CD4-positive, alpha-beta T cell (primary cell): ENCODE measurements around the gene E2F8. TPM values are rescaled to one million over a fixed set of nuclear protein-coding genes. Genes with fewer than 3 reads are reported as not detected.

Experiments
- ATAC-seq: fragments of 200-7000 bp; cut with Tn5 transposase; one replicate; pipeline ENCODE4 v1.10.0; 2022; ENCODE audit warnings: mild to moderate bottlenecking; ENCODE audit not compliant: poor library complexity
- CTCF ChIA-PET: fragments of 350-600 bp; sonication (Branson Sonifier 250); formaldehyde crosslinking; loops from one replicate; lab custom pipeline; 2021; ENCODE audit warnings: antibody characterized with exemption, inconsistent platforms; lab: Charles Lee
- POLR2A ChIA-PET: fragments of 350-600 bp; sonication (Branson Sonifier 250); formaldehyde crosslinking; loops from one replicate; lab custom pipeline; 2021; ENCODE audit warnings: antibody characterized with exemption, inconsistent platforms; lab: Charles Lee
- DNase-seq, 14 experiments: peaks; one replicate each; pipeline ENCODE4 v3.0.0-alpha.2; 2013 to 2020; ENCODE audit warnings: mixed read lengths in 2 of 14
- H3K27ac ChIP-seq, 2 donors: one replicate each; pipeline versions ENCODE4 v1.5.1 to v1.7.0; 2013; ENCODE audit warnings: low read length in 2 of 2, low read depth in 1 of 2, mild to moderate bottlenecking in 1 of 2
- H3K27me3 ChIP-seq, 2 experiments: 1 replicate in 1 of 2; 2 replicates in 1 of 2; pipeline versions ENCODE4 v1.6.1 to v1.7.0; 2013; ENCODE audit warnings: low read length in 2 of 2, control low read depth in 1 of 2, mild to moderate bottlenecking in 1 of 2, moderate library complexity in 1 of 2; ENCODE audit not compliant: insufficient read depth in 2 of 2, control insufficient read depth in 1 of 2
- H3K36me3 ChIP-seq: one replicate; pipeline ENCODE4 v1.6.1; 2013; ENCODE audit warnings: low read length, control low read depth; ENCODE audit not compliant: insufficient read depth
- H3K4me1 ChIP-seq: one replicate; pipeline ENCODE4 v1.6.1; 2013; ENCODE audit warnings: low read length, control low read depth; ENCODE audit not compliant: insufficient read depth
- H3K4me3 ChIP-seq: one replicate; pipeline ENCODE4 v1.5.1; 2013; ENCODE audit warnings: mild to moderate bottlenecking, low read length, moderate library complexity
- H3K9me3 ChIP-seq, 2 experiments: 1 replicate in 1 of 2; 2 replicates in 1 of 2; pipeline versions ENCODE4 v1.6.1 to v1.7.0; 2013; ENCODE audit warnings: low read length in 2 of 2, mild to moderate bottlenecking in 2 of 2, control low read depth in 1 of 2, moderate library complexity in 1 of 2; ENCODE audit not compliant: control insufficient read depth in 1 of 2, insufficient read depth in 1 of 2
- H3K27ac Mint-ChIP-seq: one replicate; pipeline ENCODE4 v1.8.0; 2020; ENCODE audit warnings: mixed read lengths
- H3K27me3 Mint-ChIP-seq: one replicate; pipeline ENCODE4 v1.8.0; 2021; ENCODE audit warnings: mixed read lengths
- H3K36me3 Mint-ChIP-seq: one replicate; pipeline ENCODE4 v1.8.0; 2021; ENCODE audit warnings: low read depth, mixed read lengths
- H3K4me1 Mint-ChIP-seq: one replicate; pipeline ENCODE4 v1.8.0; 2021; ENCODE audit warnings: low read depth, mixed read lengths
- H3K4me3 Mint-ChIP-seq: one replicate; pipeline ENCODE4 v1.8.0; 2020; ENCODE audit warnings: mild to moderate bottlenecking, mixed read lengths
- H3K9me3 Mint-ChIP-seq: one replicate; pipeline ENCODE4 v1.8.0; 2020; ENCODE audit warnings: mixed read lengths
- intact Hi-C, 2 experiments: fragments of 100-400 bp; cut with DNase I in 1 of 2; cut with micrococcal nuclease in 1 of 2; formaldehyde crosslinking; loops; one replicate each; pipeline versions ENCODE4 v1.15.1 to v1.9.0; 2023 to 2025; cut with DNase I, micrococcal nuclease
- total RNA-seq, 174 experiments: library from RNA in 2 of 174; stranded (reverse) in 2 of 174; gene quantifications; one replicate each; pipeline ENCODE4 v1.2.3 and lab custom pipeline; 2021 to 2026
- TF ChIP-seq, protein P1 (sequence below): fragments of 200-600 bp; IDR thresholded peaks from one replicate; pipeline ENCODE4 v1.8.0; 2022; ENCODE audit warnings: antibody characterized with exemption, mild to moderate bottlenecking

The E2F8 gene
- total RNA-seq, 2 experiments from 2014 or later: not detected

DNA sequence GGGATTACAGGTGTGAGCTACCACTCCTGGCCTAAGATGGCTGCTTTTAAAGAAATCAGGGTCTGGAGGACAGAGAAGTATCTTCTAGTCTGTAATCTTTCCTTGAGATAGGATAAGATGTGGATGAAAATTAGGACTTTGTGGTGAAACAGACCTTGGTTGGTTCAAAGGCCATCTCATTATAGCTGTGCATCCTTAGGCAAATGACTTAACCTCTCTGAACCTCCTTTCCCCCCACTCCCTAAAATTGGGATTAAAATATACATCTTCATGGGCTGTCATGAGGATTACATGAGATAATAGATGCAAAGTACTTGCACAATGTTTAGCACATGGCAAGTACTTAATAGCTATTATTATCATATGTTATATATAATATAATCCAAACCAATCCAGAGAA is 10.8 kb upstream of the E2F8 start:
- H3K36me3 Mint-ChIP-seq: no peaks in the 10 kb centered on the region
- Histone ChIP-seq H3K36me3 (no peaks in the 10 kb centered on the region), H3K4me3 (no peak overlapping the region), H3K4me1 (no peaks in the 10 kb centered on the region), H3K27me3 (peaks cover 3 to 7% of the 10 kb centered on the region in 2 experiments), H3K27ac (no peak overlapping the region), H3K9me3 (no peaks in the 10 kb centered on the region)
- intact Hi-C loops: no loop called here
- peaks cover 4% of the 10 kb centered on the region for H3K9me3 Mint-ChIP-seq
- H3K27me3 Mint-ChIP-seq: peaks cover 41% of the 10 kb centered on the region
- POLR2A ChIA-PET: interaction anchor here (0.6 kb wide), 1 partner anchor 12 kb away, joined by 3 read pairs; no protein-coding TSS in a partner anchor
- no peak overlapping the region for H3K4me3 Mint-ChIP-seq
- TF ChIP-seq, protein P1, sequence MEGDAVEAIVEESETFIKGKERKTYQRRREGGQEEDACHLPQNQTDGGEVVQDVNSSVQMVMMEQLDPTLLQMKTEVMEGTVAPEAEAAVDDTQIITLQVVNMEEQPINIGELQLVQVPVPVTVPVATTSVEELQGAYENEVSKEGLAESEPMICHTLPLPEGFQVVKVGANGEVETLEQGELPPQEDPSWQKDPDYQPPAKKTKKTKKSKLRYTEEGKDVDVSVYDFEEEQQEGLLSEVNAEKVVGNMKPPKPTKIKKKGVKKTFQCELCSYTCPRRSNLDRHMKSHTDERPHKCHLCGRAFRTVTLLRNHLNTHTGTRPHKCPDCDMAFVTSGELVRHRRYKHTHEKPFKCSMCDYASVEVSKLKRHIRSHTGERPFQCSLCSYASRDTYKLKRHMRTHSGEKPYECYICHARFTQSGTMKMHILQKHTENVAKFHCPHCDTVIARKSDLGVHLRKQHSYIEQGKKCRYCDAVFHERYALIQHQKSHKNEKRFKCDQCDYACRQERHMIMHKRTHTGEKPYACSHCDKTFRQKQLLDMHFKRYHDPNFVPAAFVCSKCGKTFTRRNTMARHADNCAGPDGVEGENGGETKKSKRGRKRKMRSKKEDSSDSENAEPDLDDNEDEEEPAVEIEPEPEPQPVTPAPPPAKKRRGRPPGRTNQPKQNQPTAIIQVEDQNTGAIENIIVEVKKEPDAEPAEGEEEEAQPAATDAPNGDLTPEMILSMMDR: no peak
- DNase-seq (no peak), ATAC-seq (no peak)
- no peaks in the 10 kb centered on the region for H3K4me1 Mint-ChIP-seq
- no peak overlapping the region for H3K27ac Mint-ChIP-seq
- CTCF ChIA-PET: interaction anchor here (1.0 kb wide), 1 partner anchor 8 kb away, joined by 7 read pairs; no protein-coding TSS in a partner anchor

DNA sequence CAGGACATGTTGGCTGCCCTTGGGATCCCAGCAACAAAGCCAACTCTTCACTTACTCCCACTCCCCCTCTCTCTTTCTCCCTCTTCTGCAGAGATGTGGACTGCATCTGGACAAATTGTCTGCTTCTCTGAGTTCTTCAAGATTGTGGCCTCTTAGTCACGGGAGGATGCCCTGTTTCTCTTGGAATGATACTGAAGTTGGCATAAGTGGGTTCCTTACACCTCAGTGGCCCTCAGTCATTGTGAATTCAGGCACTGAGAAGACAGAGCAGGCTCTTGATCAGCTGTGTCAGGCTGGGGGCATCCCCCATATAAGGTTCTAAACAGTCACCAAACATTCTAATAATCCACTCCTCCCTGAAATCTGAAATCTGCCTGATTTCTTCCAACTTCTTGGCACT is 6.1 kb upstream of the E2F8 start:
- H3K4me1 ChIP-seq: peaks cover 9% of the 10 kb centered on the region
- Mint-ChIP-seq H3K4me3 (no peak overlapping the region), H3K36me3 (peaks cover 6% of the 10 kb centered on the region), H3K9me3 (peaks cover 2% of the 10 kb centered on the region), H3K27ac (no peak overlapping the region), H3K27me3 (peaks cover 85% of the 10 kb centered on the region), H3K4me1 (peaks cover 10% of the 10 kb centered on the region)
- no peaks in the 10 kb centered on the region for H3K36me3 ChIP-seq
- POLR2A ChIA-PET: no interaction called here
- CTCF ChIA-PET: no interaction called here
- peaks cover 27 to 43% of the 10 kb centered on the region in 2 experiments for H3K27me3 ChIP-seq
- no peak overlapping the region for H3K27ac ChIP-seq
- TF ChIP-seq, protein P1: no peak
- H3K4me3 ChIP-seq: no peak overlapping the region
- no peak for DNase-seq
- H3K9me3 ChIP-seq: peaks cover 0 to 9% of the 10 kb centered on the region in 2 experiments
- no peak for ATAC-seq
- intact Hi-C loops: no loop called here

DNA sequence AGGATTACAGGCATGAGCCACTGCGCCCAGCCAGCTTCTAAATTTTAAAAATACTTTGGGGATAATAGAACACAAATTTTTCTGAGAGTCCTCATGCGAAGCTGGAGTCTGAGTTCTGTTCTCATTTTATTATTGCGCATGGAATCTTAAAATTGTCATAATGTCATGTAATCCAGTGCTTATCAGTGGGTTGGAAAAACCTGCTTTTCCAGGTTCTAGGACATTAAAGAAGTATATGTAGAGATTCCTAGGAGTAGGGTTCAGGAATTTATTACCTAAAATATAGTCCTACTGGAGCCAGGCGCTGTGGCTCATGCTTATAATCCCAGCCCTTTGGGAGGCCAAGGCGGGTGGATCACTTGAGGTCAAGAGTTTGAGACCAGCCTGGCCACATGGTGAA is 4.6 kb upstream of the E2F8 start:
- peaks cover 86% of the 10 kb centered on the region for H3K27me3 Mint-ChIP-seq

More for the DNA sequence above, 4.6 kb upstream of the E2F8 start:
- Mint-ChIP-seq H3K4me1 (peaks cover 15% of the 10 kb centered on the region), H3K4me3 (no peak overlapping the region), H3K9me3 (peaks cover 2% of the 10 kb centered on the region), H3K27ac (no peak overlapping the region), H3K36me3 (peaks cover 6% of the 10 kb centered on the region)
- TF ChIP-seq, protein P1: no peak
- Histone ChIP-seq H3K4me3 (no peak overlapping the region), H3K27me3 (peaks cover 36 to 50% of the 10 kb centered on the region in 2 experiments), H3K4me1 (peaks cover 21% of the 10 kb centered on the region), H3K27ac (no peak overlapping the region), H3K36me3 (no peaks in the 10 kb centered on the region), H3K9me3 (peaks cover 0 to 11% of the 10 kb centered on the region in 2 experiments)
- CTCF ChIA-PET: interaction anchor here (0.8 kb wide), 1 partner anchor 14 kb away, joined by 4 read pairs; no protein-coding TSS in a partner anchor
- ATAC-seq: no peak
- POLR2A ChIA-PET: no interaction called here
- intact Hi-C loops: no loop called here
- no peak for DNase-seq
